NCI-H82 treated with DMSO at 0.1 percent for 48 hours (cell line): Measurements from ENCODE around the gene POMGNT2.
"Not testable (repeated sequence)": the region's sequence is repeated elsewhere in the genome, so short reads cannot be mapped to it uniquely, and the experiment has no call there.

ENCODE experiments used
- DNase-seq: peaks from one replicate; lab custom pipeline; 2025; ENCODE audit not compliant: unreplicated experiment; lab: John Stamatoyannopoulos, UW

Gene POMGNT2

GRCh38 chr3:43048470-43048869, 57.4 kb downstream of the POMGNT2 start:
- DNase-seq, result no peak

GRCh38 chr3:43046583-43046982, 59.3 kb downstream of the POMGNT2 start:
- DNase-seq, result no peak

GRCh38 chr3:43045079-43045478, 60.8 kb downstream of the POMGNT2 start:
- DNase-seq, result not testable (repeated sequence)

GRCh38 chr3:43043793-43044192, 62.1 kb downstream of the POMGNT2 start:
- DNase-seq, result no peak

- no peak for DNase-seq
Measured at GRCh38 chr3:43043071-43043766, 62.7 kb downstream of the POMGNT2 start.

GRCh38 chr3:43041517-43041916, 64.4 kb downstream of the POMGNT2 start:
- DNase-seq, result no peak

- DNase-seq, result no peak
Measured at GRCh38 chr3:43038010-43038409, 67.9 kb downstream of the POMGNT2 start.

- no peak for DNase-seq
Measured at GRCh38 chr3:43036621-43037423, 69.1 kb downstream of the POMGNT2 start.

- no peak for DNase-seq
Measured at GRCh38 chr3:43035801-43036365, 70.0 kb downstream of the POMGNT2 start.

GRCh38 chr3:43034911-43035310, 71.0 kb downstream of the POMGNT2 start:
- no peak for DNase-seq

GRCh38 chr3:43034200-43034599, 71.7 kb downstream of the POMGNT2 start:
- DNase-seq, result no peak

- no peak for DNase-seq
Measured at GRCh38 chr3:43032646-43033628, 72.9 kb downstream of the POMGNT2 start.

- DNase-seq, result no peak
Measured at GRCh38 chr3:43031889-43032545, 73.9 kb downstream of the POMGNT2 start.

GRCh38 chr3:43031485-43031884, 74.4 kb downstream of the POMGNT2 start:
- no peak for DNase-seq

- DNase-seq, result no peak
Measured at GRCh38 chr3:43030162-43030935, 75.5 kb downstream of the POMGNT2 start.
